T47D (cell line): ENCODE data around the gene CHD6.

Experiments used
- DNase-seq, 2 experiments: peaks; one replicate each; pipeline versions ENCODE4 v3.0.0 to v3.0.0-alpha.2; 2011 to 2012; ENCODE audit warnings: low read depth in 1 of 2, low spot score in 1 of 2
- JUND ChIP-seq: IDR thresholded peaks from 2 replicates; pipeline ENCODE4 v1.6.1; 2012; ENCODE audit warnings: low read depth
- in situ Hi-C: cut with HindIII; loops from 2 replicates; pipeline ENCODE4 v1.10.0; 2016; ENCODE audit warnings: low sequenced_read_pairs, low pct_unique_long_range_greater_than_20kb

CHD6 gene

DNA sequence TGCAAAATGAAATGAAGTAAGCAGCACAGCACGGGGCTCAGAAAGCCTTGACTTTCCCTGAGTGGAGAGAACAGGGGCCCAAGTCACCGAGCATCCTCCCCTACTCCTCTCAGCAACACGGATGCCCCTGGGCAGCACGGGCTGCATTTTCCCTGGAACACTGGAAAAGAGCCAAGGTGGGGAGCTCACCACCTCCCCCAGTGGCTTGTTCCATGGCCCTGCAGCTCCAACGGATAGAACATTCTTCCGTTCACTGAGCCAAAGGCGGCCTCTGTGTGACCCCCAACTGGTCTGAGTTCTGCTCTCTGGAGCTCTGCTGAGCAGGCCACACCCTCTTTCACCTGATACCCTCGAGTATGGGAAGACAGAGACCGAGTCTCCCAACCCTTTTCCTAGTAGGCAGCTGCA, 230.7 kb downstream of the CHD6 start:
- in situ Hi-C loops = no loop called here
- no peak for TF ChIP-seq JUND
- no peak for DNase-seq

DNA sequence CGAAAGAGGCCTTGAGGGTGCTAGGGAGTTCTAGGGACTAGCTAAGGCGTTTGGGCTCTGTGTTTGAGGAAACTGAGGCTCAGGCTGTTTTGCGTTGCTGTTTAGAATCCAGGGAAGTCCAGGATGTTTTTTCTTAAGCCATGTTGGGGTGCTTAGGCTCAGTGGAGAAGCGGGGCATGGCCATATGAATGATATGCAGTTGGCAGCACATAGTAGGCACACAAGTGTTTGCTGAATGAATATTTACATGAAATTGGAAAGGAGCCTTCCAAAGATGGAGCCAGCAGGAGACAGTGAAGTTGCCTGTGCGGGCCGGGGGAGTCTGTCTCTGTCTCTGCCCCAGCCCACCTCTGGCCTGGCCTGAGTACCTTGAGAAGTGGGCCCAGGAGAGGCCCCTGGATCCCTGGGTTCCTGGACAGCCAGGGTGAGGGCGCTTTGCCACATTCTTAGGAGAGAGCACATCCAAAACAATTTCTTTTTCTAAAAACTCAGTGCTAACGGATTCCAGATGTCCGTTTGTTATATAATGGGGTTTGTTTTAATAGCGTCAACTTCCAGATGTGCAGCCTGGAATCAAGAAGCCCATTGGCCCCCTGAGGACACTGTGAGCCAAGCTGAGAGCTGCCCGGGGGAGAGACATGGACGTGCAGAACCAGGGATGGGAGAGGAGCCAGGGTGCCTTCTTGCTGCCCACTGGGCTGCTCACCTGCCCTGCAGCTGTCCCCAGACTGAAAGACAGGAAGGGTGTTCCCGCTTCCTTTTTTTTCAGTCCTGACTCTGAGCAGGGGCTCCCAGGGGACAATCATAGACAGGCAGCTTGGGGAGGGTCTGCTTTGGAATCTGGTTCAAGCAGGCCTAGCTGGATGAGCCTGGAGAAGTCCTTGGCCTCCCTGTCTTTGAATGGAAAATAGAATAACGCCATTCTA, 231.4 kb downstream of the CHD6 start:
- no peak for TF ChIP-seq JUND
- DNase-seq = no peak
- in situ Hi-C loops = no loop called here

DNA sequence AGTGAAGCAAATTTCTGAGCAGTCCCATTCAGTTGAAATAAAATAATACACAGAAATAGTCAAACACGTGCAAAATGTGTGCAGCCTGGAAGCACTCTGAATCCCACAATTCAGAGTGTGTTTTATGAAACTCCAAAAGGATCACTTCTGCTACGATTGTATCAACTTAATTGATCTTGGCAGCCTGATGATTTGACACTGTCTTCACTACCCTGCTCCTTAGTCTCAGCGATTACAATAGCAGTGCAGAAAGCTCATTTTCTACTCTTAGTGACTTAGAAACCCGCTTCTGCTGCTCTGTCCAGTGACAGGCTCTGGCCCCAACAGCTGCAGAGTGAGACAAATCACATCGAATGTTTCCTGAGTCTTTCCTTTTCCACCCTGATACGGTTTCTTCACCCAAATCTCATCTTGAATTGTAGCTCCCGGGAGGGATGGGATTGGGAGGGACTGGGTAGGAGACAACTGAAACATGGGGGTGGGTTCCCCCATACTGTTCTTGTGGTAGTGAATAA, 235.3 kb downstream of the CHD6 start:
- DNase-seq = no peak
- no peak for TF ChIP-seq JUND
- in situ Hi-C loops = no loop called here

DNA sequence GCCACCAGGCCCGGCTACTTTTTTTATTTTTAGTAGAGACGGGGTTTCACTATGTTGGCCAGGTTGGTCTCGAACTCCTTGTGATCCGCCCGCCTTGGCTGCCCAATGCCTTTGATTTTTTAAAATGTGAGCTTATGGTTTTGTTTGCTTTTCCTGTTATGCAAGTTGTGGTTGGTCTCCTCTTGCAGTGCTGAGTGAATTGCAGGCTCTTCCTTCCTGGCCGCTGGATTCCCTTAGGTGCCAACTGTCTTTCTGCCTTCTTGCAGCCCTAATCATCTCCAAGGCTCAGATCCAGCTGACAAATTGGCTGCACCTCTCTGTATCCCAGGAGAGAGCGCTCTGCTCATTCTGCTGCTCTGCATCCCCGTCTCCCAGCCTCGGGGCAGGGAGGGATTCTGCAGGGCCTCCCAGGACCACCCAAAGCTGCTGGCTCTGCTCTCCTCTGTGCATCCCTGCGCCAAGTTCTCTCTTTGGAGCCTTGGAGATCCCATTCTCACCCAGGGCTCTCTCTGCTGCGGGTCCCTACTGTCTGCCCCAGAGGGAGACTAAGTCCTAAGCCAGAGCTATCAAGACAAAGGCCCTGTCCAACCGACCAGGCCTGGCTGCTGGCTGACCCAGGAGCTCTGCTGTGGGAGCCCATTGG, 237.5 kb downstream of the CHD6 start:
- in situ Hi-C loops = no loop called here
- peak in 1 of 2 experiments; percentile 40 for DNase-seq
- no peak for TF ChIP-seq JUND

DNA sequence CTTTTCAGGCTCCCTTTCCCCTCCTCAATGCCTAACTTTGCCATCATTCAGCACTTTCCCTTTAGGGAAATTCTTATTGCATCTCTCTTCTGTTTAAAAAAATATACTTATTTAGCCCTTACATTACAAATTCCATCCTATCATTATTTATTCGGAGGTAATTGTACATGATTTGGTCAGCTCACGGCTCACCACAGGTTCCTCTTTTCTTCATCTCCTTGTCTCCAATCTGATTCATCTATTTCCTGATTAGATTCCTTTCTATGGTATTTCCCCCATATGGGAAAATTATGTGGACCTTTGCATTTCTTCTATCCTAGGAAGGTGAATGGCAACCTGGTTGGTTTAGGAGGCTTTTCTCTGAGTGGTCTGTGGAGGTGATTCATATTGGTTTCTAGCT, 238.6 kb downstream of the CHD6 start:
- DNase-seq = no peak
- in situ Hi-C loops = no loop called here
- TF ChIP-seq JUND = no peak

DNA sequence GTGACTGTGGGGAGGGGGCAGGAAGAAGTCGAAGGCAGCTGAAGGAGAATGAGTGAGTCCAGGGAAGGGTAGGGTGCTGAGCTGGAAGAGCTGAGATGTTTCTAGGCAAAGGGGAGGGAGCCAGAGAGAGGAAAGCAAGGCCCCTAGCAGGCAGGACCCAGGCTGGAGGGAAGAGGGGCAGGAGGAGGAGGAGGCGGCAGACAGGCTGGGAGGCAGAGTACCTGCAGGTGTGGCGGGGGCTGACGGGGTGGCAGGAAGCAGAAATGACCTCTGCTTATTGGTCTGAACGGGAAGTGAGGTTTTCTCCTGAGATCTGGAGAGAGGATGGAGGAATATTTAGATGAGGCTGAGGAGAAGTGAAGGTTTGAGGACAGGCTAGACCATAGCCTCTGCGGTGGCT, 240.9 kb downstream of the CHD6 start:
- in situ Hi-C loops = no loop called here
- DNase-seq = no peak

DNA sequence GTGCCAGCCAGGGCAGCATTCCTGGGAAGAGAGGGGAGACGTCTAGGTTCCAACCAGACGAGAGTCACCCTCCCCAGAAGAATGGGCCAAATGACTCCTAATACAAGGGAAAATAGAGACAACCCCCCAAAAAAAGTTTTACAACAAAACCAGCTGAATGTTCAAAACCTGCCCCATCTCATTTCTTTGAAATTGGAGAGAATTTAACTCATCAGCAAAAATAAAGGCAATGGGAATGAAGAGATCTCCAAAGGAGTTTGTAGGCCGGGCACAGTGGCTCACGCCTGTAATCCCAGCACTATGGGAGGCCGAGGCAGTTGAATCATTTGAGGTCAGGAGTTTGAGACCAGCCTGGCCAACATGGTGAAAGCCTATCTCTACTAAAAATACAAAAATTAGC, 241.8 kb downstream of the CHD6 start:
- DNase-seq = no peak
- in situ Hi-C loops = no loop called here
- TF ChIP-seq JUND = no peak

More for the DNA sequence above, 240.9 kb downstream of the CHD6 start:
- no peak for TF ChIP-seq JUND

DNA sequence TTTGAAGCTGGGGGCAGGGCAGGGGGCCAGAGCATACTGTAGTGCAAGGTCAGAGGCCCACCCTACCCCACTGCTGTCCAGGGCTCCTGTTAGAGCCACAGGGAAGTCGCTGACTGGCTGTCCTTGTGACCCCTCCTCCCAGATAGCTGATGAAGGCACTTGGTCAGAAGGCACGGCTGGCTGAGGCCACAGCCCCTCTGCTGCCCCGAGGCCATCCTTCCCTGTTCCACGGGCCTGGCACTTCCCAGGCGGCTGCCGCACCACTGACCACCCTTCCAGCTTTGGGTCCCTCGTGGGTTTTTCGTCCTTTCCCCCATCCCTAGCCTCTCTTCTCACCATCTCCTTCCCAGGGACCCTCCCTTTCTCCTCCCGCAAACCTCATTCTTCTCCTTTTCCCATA, 242.3 kb downstream of the CHD6 start:
- no peak for TF ChIP-seq JUND
- DNase-seq = no peak
- in situ Hi-C loops = no loop called here

DNA sequence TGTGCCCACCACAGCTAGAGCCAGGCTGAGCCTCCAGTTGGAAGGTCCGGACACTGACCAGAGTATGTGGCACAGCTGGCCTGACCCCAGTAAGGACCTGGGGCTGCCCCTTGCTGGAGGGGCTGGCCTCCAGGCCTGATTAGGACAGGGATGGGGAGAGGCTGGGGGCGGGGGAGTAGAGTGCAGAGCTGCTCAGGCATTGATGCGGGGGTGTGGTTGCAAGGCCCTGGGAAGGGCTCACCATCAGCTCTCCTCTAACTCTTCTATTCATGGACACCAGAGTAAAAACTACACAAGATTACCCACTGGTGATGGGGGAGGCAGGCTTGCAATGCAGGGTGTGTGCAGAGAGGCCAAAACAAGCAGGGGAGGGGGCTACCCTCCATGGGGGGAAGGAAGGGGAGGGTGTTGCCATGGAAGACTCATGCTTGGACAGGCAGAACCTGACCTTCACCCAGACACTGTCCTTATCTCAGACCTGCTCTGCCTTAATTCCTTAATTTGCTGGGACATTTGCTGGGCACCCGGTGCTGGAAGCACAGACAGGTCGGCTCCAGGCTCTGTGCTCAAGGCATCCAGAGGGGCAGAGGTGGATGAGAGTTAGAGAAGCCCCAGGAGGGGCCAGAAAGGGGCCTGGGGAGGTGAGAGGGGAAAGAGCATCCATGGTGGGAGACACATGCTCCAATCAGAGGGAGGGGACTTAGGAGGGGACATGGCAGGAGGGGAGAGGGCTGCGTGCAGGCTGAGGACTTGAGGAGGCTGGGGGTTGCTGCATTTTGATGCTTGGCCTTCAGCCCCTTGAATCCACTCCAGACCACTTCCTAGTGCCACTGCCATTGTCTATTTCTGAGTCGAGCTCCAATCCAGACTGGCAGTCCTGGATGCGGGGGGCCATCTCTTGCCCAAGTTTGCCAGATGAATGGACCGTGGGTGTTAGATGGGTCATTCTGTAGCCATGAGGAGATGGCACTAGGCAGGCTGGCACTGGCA, 244.0 kb downstream of the CHD6 start:
- DNase-seq = no peak
- TF ChIP-seq JUND = no peak
- in situ Hi-C loops = no loop called here

DNA sequence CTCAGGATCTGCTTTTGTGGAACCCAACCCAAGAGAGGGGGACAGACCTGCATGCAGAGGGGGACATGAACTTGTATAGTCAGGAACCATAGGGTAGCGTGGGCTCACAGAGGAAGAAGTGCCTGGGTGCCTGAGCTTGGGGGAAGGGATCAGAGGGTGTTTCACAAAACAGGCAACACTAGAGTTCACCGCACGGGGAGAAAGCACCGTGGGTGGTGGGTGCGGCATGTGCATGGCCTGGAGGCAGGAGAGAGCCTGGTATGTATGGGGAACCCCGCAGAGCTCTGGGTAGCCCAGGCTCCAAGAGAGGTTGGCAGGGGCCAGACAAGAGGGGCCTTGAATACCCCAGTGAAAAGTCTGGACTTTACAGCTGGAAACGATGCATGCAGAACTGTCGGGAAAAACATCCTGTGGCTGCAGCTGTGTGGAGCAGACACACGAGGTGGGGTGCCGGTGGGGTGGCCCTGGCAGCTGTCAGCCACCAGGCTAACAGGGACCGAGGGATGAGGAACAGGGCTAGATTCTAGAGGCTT, 244.9 kb downstream of the CHD6 start:
- no peak for DNase-seq
- no peak for TF ChIP-seq JUND
- in situ Hi-C loops = no loop called here

DNA sequence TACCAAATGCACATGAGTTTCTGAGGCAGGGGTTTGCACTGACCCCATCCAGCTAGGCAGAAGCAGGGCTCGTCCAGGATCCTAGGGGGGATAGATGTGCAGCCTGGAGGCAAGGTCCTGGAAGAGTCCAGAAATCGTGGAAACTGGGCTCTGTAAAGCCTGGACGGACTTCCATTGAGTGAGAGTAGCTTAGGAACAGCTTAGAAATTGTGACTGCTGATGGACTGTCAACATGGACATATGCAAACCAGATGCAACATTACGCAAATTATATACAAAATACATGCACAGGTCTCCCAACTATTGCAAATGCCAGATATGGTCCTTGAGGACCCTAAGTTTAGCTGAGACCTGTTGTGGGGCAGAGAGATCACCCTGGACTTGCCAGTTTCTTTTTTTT, 246.8 kb downstream of the CHD6 start:
- no peak for TF ChIP-seq JUND
- in situ Hi-C loops = no loop called here
- DNase-seq = no peak

DNA sequence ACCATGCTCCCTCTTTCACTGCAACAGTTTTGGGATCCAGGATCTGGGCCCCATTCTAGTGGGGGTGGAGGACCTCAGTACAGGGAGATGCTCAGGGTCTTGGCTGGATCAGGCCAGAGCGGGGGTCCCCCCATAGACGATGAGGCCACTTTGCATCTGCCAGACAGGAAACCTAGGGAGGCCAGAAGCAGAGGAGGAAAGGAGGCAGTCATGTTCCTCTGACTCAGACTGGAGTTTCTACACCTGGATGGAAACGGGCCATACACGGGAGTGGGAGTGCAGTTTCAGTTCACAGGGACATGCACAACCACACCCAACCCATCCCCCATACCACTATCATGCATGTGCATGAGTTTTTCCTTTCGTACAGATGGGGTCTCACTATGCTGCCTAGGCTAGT, 248.0 kb downstream of the CHD6 start:
- no peak for TF ChIP-seq JUND
- no peak for DNase-seq
- in situ Hi-C loops = no loop called here
